Measurements from ENCODE around the gene STUM. TPM values are rescaled to one million over a fixed set of nuclear protein-coding genes. Genes with fewer than 3 reads are reported as not detected.

Gene STUM
- total and polyA plus RNA-seq, 2 of the 8 experiments (the other 6 are each of a cell fraction or from before 2014, with no cell fraction given): 0.76 to 1.2 TPM

GRCh38 chr1:226607268-226607660 is 58.7 kb downstream of the STUM start (continued):
- TF ChIP-seq CHD7 (IDR thresholded peaks at IDR 0.05; ENCODE audit: insufficient replicate concordance, low read length): no peak
- no peak for TF ChIP-seq RFX5 (IDR thresholded peaks at IDR 0.05; ENCODE audit: borderline replicate concordance, low read depth, low read length)

Data from H1 (cell line).